ENCODE measurements around the gene MS4A10. TPM values are rescaled to one million over a fixed set of nuclear protein-coding genes. Genes with fewer than 3 reads are reported as not detected.

MS4A10 gene
- total and polyA plus RNA-seq, 9 of the 15 experiments (the other 6 are each of a cell fraction or from before 2014, with no cell fraction given) = not detected

DNA sequence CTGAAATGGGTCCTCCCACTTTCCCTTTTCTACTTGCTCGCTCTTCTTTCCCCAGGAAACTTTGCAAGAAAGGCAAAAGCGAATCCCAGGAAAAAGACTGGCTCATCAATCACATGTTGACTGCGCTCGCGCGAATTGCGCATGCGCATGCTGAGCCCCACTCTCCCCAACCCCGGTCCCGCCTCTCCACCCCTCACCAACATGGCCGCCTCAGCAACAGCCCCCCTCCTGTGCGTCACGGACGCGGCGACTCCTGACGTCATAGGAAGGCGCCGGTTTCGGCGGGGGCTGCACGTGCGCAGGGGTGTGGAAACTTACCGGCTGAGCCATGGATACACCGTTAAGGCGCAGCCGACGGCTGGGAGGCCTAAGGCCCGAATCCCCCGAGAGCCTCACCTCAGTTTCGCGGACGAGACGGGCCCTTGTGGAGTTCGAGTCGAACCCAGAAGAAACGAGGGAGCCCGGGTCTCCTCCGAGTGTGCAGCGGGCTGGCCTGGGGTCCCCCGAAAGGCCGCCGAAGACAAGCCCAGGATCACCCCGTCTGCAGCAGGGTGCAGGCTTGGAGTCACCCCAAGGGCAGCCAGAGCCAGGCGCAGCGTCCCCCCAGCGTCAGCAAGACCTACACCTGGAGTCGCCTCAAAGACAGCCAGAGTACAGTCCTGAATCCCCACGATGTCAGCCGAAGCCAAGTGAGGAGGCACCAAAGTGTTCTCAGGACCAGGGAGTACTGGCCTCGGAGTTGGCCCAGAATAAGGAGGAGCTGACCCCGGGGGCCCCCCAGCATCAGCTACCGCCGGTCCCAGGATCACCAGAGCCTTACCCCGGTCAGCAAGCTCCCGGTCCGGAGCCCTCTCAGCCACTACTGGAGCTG lies 56.9 kb downstream of the MS4A10 start, which contains the start of gene CCDC86 (continued):
- TF ChIP-seq, protein P1, sequence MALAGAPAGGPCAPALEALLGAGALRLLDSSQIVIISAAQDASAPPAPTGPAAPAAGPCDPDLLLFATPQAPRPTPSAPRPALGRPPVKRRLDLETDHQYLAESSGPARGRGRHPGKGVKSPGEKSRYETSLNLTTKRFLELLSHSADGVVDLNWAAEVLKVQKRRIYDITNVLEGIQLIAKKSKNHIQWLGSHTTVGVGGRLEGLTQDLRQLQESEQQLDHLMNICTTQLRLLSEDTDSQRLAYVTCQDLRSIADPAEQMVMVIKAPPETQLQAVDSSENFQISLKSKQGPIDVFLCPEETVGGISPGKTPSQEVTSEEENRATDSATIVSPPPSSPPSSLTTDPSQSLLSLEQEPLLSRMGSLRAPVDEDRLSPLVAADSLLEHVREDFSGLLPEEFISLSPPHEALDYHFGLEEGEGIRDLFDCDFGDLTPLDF (CRISPR knock-in tag; IDR thresholded peaks at IDR 0.05) = no peak
- TF ChIP-seq CBX2 (IDR thresholded peaks at IDR 0.05; ENCODE audit: insufficient read depth, low read length, poor library complexity, severe bottlenecking) (no peak), ZEB2 (IDR thresholded peaks at IDR 0.05) (no peak), HDAC1 (IDR thresholded peaks at IDR 0.05) (peak; percentile 97 to 100; a peak in 3 of 4 replicates), MCM2 (IDR thresholded peaks at IDR 0.05; ENCODE audit: low read depth) (no peak), CEBPG (CRISPR knock-in tag; IDR thresholded peaks at IDR 0.05) (no peak), CEBPG (tag; conservative IDR thresholded peaks at IDR 0.05 in 1 of 2, IDR thresholded peaks at IDR 0.05 in 1 of 2) (no peak)
- TF ChIP-seq, protein P2, sequence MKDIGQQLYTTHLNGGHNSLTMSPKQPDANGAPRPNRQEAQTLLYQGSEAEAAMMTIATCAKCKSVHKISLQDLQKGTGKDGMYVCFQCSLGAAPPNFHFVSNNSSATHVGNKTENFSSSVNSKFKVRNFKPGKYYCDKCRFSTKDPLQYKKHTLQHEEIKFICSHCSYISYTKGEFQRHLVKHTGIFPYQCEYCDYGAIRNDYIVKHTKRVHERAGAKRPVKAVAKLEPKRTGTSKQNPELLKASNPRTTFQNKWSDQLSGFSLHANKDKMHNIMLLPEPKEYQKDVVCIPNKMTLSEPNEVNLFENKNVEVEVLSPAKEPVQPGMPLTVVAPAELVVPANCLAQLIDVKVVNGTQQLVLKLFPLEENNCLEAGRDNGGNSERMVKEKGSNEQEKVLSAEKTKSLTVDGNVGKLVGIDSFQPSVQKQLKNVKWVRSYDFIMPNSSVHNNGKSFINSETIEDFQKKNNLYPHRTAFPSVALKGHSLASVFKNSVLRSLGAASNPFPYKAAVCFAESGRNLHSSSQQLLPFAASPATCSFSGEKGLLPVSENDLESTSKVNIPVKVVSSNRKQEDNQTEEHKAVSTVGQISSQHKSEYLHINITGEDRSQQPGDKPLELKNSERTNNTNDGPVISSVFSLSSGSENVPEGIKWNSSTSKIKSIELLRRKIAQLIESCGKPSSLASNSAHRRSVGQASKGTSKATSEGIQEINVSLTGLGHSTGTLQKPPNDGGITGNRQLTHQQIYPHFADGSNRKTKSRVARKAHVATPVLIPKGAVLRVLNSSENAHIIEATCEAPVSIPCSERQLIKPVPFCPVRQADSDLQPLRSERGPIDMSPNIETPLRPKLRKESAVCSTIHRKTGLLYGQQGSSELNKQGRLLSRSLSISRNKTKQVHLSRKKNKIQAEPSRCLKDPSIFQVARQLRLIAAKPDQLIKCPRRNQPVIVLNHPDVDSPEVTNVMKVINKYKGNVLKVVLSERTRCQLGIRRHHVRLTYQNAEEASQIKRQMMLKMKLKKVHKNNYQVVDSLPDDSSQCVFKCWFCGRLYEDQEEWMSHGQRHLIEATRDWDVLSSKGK (CRISPR knock-in tag; IDR thresholded peaks at IDR 0.05) = no peak
- TF ChIP-seq, protein P3, sequence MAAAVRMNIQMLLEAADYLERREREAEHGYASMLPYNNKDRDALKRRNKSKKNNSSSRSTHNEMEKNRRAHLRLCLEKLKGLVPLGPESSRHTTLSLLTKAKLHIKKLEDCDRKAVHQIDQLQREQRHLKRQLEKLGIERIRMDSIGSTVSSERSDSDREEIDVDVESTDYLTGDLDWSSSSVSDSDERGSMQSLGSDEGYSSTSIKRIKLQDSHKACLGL (CRISPR knock-in tag; IDR thresholded peaks at IDR 0.05; ENCODE audit: borderline replicate concordance, poor library complexity, severe bottlenecking) = peak; percentile 100
- TF ChIP-seq, protein P4, sequence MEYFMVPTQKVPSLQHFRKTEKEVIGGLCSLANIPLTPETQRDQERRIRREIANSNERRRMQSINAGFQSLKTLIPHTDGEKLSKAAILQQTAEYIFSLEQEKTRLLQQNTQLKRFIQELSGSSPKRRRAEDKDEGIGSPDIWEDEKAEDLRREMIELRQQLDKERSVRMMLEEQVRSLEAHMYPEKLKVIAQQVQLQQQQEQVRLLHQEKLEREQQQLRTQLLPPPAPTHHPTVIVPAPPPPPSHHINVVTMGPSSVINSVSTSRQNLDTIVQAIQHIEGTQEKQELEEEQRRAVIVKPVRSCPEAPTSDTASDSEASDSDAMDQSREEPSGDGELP (CRISPR knock-in tag; IDR thresholded peaks at IDR 0.05; ENCODE audit: borderline replicate concordance) = peak; percentile 92
- TF ChIP-seq, protein P5, sequence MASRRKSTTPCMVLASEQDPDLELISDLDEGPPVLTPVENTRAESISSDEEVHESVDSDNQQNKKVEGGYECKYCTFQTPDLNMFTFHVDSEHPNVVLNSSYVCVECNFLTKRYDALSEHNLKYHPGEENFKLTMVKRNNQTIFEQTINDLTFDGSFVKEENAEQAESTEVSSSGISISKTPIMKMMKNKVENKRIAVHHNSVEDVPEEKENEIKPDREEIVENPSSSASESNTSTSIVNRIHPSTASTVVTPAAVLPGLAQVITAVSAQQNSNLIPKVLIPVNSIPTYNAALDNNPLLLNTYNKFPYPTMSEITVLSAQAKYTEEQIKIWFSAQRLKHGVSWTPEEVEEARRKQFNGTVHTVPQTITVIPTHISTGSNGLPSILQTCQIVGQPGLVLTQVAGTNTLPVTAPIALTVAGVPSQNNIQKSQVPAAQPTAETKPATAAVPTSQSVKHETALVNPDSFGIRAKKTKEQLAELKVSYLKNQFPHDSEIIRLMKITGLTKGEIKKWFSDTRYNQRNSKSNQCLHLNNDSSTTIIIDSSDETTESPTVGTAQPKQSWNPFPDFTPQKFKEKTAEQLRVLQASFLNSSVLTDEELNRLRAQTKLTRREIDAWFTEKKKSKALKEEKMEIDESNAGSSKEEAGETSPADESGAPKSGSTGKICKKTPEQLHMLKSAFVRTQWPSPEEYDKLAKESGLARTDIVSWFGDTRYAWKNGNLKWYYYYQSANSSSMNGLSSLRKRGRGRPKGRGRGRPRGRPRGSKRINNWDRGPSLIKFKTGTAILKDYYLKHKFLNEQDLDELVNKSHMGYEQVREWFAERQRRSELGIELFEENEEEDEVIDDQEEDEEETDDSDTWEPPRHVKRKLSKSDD (conservative IDR thresholded peaks at IDR 0.05; ENCODE audit: low read length) = peak; percentile 76; the same call in 1 of the 2 replicates
- TF ChIP-seq, protein P6, sequence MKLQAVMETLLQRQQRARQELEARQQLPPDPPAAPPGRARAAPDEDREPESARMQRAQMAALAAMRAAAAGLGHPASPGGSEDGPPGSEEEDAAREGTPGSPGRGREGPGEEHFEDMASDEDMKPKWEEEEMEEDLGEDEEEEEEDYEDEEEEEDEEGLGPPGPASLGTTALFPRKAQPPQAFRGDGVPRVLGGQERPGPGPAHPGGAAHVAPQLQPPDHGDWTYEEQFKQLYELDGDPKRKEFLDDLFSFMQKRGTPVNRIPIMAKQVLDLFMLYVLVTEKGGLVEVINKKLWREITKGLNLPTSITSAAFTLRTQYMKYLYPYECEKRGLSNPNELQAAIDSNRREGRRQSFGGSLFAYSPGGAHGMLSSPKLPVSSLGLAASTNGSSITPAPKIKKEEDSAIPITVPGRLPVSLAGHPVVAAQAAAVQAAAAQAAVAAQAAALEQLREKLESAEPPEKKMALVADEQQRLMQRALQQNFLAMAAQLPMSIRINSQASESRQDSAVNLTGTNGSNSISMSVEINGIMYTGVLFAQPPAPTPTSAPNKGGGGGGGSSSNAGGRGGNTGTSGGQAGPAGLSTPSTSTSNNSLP (IDR thresholded peaks at IDR 0.05; ENCODE audit: borderline replicate concordance, low read depth, low read length) = no peak
